K562 (cell line): ENCODE results near the gene TERB1. TPM values are rescaled to one million over a fixed set of nuclear protein-coding genes. Genes with fewer than 3 reads are reported as not detected.
A peak's percentile ranks its signal among the peaks of the same experiment; 100 is the strongest.

Experiments
- ATAC-seq: fragments of 200-7000 bp; cut with Tn5 transposase; 3 replicates; pipeline ENCODE4 v1.9.1; 2020; ENCODE audit warnings: moderate library complexity
- BruUV-seq: library from RNA; stranded (reverse); fragments of 400-500 nt; replicated peaks from 2 replicates; lab custom pipeline; 2021; lab: Mats Ljungman, UMichigan
- CTCF ChIA-PET: fragments of 300-600 bp; formaldehyde crosslinking; extraction: SDS; loops from one replicate; lab custom pipeline; 2021; ENCODE audit warnings: low intra/inter-chr PET ratio; lab: Yijun Ruan, JAX
- POLR2A ChIA-PET: fragments of 300-600, 350-650 bp; sonication (Branson Sonifier 250); formaldehyde crosslinking; extraction: SDS; loops from one replicate; lab custom pipeline; 2021; ENCODE audit warnings: antibody characterized with exemption, inconsistent platforms; lab: Yijun Ruan, JAX
- DNase-seq, 4 experiments: peaks; one replicate each; pipeline versions ENCODE4 v3.0.0 to v3.0.0-alpha.2; 2011 to 2018; ENCODE audit warnings: low spot score in 3 of 4, mixed read lengths in 3 of 4; ENCODE audit errors: extremely low read depth in 1 of 4
- FAIRE-seq: peaks from 2 replicates; lab custom pipeline; 2011; peaks lifted over from hg19 to GRCh38; lab: Jason Lieb, UNC
- H2AFZ ChIP-seq: 2 replicates; pipeline ENCODE4 v1.6.0; 2011; ENCODE audit warnings: low read depth, low read length, control low read depth, inconsistent platforms
- H3K27ac ChIP-seq: fragments of 200-600 bp; 3 replicates; pipeline ENCODE4 v1.8.0; 2011; ENCODE audit warnings: low read depth, mild to moderate bottlenecking, control low read depth, inconsistent platforms, low read length, moderate library complexity, mixed read lengths; ENCODE audit errors: extremely low read depth
- H3K27me3 ChIP-seq, 2 experiments: fragments of 300-600 bp in 1 of 2; 2 replicates in 1 of 2; 3 replicates in 1 of 2; pipeline versions ENCODE4 v1.6.0 to v1.8.0; 2011; ENCODE audit warnings: inconsistent platforms in 2 of 2, low read length in 2 of 2, mild to moderate bottlenecking in 1 of 2, mixed read lengths in 1 of 2, moderate library complexity in 1 of 2; ENCODE audit not compliant: control insufficient read depth in 2 of 2, insufficient read depth in 2 of 2
- H3K36me3 ChIP-seq: fragments of 300-600 bp; 3 replicates; pipeline ENCODE4 v1.8.0; 2011; ENCODE audit warnings: mild to moderate bottlenecking, low read length, inconsistent platforms; ENCODE audit not compliant: control insufficient read depth, insufficient read depth
- H3K4me1 ChIP-seq, 2 experiments: fragments of 200-600 bp in 1 of 2; replicated peaks in 1 of 2; 2 replicates in 1 of 2; 3 replicates in 1 of 2; pipeline versions ENCODE4 v1.5.1 to v1.8.0; 2011; ENCODE audit warnings: inconsistent platforms in 2 of 2, low read length in 2 of 2, mild to moderate bottlenecking in 1 of 2, mixed read lengths in 1 of 2, moderate library complexity in 1 of 2; ENCODE audit not compliant: control insufficient read depth in 2 of 2, insufficient read depth in 2 of 2
- H3K4me2 ChIP-seq: 2 replicates; pipeline ENCODE4 v1.6.1; 2011; ENCODE audit warnings: low read length, control low read depth, inconsistent platforms, mixed read lengths; ENCODE audit not compliant: insufficient read depth
- H3K4me3 ChIP-seq: fragments of 200-600 bp; sonication (generic), shearing (Covaris generic); 2 replicates; pipeline ENCODE4 v1.5.1; 2016; ENCODE audit warnings: control low read depth, inconsistent platforms
- H3K79me2 ChIP-seq: fragments of 200-600 bp; 3 replicates; pipeline ENCODE4 v1.8.0; 2011; ENCODE audit warnings: low read length, inconsistent platforms; ENCODE audit not compliant: control insufficient read depth, insufficient read depth
- H3K9ac ChIP-seq, 2 experiments: 2 replicates each; pipeline versions ENCODE4 v1.6.0 to v1.6.1; 2011; ENCODE audit warnings: low read depth in 2 of 2, low read length in 2 of 2, control low read depth in 1 of 2, inconsistent platforms in 1 of 2, mild to moderate bottlenecking in 1 of 2, mixed read lengths in 1 of 2; ENCODE audit not compliant: insufficient read depth in 1 of 2
- H3K9me1 ChIP-seq: one replicate; pipeline ENCODE4 v1.6.0; 2011; ENCODE audit warnings: inconsistent platforms, mild to moderate bottlenecking, low read length, moderate library complexity; ENCODE audit not compliant: control insufficient read depth, insufficient read depth
- H3K9me3 ChIP-seq: replicated peaks from 2 replicates; pipeline ENCODE4 v1.5.1; 2011; ENCODE audit warnings: low read depth, low read length, inconsistent platforms; ENCODE audit not compliant: control insufficient read depth, insufficient read depth
- H4K20me1 ChIP-seq: replicated peaks from 2 replicates; pipeline ENCODE4 v1.6.1; 2011; ENCODE audit warnings: low read length, inconsistent platforms, mixed read lengths; ENCODE audit not compliant: control insufficient read depth, insufficient read depth
- C11orf30 ChIP-seq: fragments of 450-650 bp; IDR thresholded peaks from 2 replicates; pipeline ENCODE4 v1.6.1; 2016; ENCODE audit warnings: low read depth, mild to moderate bottlenecking
- CLOCK ChIP-seq: fragments of 250-450 bp; sonication (Bioruptor Pico); IDR thresholded peaks from 2 replicates; pipeline ENCODE4 v1.4.0; 2020; ENCODE audit warnings: mild to moderate bottlenecking, moderate library complexity, borderline replicate concordance
- MAFK ChIP-seq: IDR thresholded peaks from 2 replicates; pipeline ENCODE4 v1.6.1; 2011; ENCODE audit warnings: low read length, improper control_type of control experiment
- ZNF133 ChIP-seq: fragments of 250-450 bp; sonication (Bioruptor Pico); IDR thresholded peaks from 2 replicates; pipeline ENCODE4 v1.4.0; 2020; ENCODE audit warnings: mild to moderate bottlenecking
- ZNF24 ChIP-seq: fragments of 450-650 bp; IDR thresholded peaks from 2 replicates; pipeline ENCODE4 v1.6.1; 2016
- ZNF311 ChIP-seq: fragments of 250-450 bp; sonication (Bioruptor Pico); IDR thresholded peaks from 2 replicates; pipeline ENCODE4 v1.4.0; 2020; ENCODE audit warnings: mild to moderate bottlenecking, moderate library complexity
- ZNF584 ChIP-seq: fragments of 200-800 bp; sonication (Bioruptor generic); IDR thresholded peaks from 2 replicates; pipeline ENCODE4 v1.6.1; 2016; ENCODE audit warnings: low read depth, mild to moderate bottlenecking, missing genetic modification characterization, missing compliant biosample characterization
- WGBS: fragments of 100-300 bp; shearing (Covaris generic); methylation state at CpG from one replicate; pipeline ENCODE4 v1.1.6; 2016; ENCODE audit warnings: low coverage, mixed read lengths; ENCODE audit not compliant: insufficient coverage; ENCODE audit errors: missing lambda C conversion rate; 5-methylcytosine and 5-hydroxymethylcytosine counted together
- in situ Hi-C: fragments of 300-500 bp; cut with MboI; formaldehyde crosslinking; loops from 4 replicates; pipeline ENCODE4 v1.15.0; 2018; ENCODE audit warnings: inconsistent platforms, mixed read lengths
- intact Hi-C: fragments of 100-400 bp; cut with micrococcal nuclease; formaldehyde crosslinking; loops from 2 replicates; pipeline ENCODE4 v1.14.2; 2022
- polyA plus RNA-seq, 8 experiments: library from polyadenylated mRNA; depleted of rRNA in 4 of 8; stranded (reverse) in 5 of 8; unstranded in 3 of 8; fragments of >200 nt; fragmentation: Nextera tagmentation in 2 of 8; fragmentation: Illumina TruSeq in 1 of 8; extraction: Ambion mirVana in 2 of 8; extraction: Trizol in 1 of 8; gene quantifications; 2 replicates each; pipeline versions ENCODE4 v1.2.1 to v1.2.3, GENCODE V29; 2011 to 2014; ENCODE audit warnings: inconsistent platforms in 1 of 8, missing spikeins in 1 of 8
- total RNA-seq, 7 experiments: library from RNA; depleted of rRNA in 6 of 7; stranded (reverse); fragments of >200 nt in 6 of 7; fragmentation: Illumina TruSeq in 2 of 7; extraction: Trizol in 2 of 7; gene quantifications; 2 replicates each; pipeline versions ENCODE4 v1.2.1 to v1.2.3, GENCODE V29; 2011 to 2021; ENCODE audit warnings: low replicate concordance in 1 of 7
- TF ChIP-seq, protein P1 (sequence below): fragments of 450-650 bp; IDR thresholded peaks from 2 replicates; pipeline ENCODE4 v1.6.1; 2018; ENCODE audit not compliant: partially characterized antibody
- TF ChIP-seq, protein P2 (sequence below), 2 experiments: fragments of 150-350 bp in 1 of 2; IDR thresholded peaks; 2 replicates each; pipeline ENCODE4 v1.6.1; 2012 to 2016; ENCODE audit warnings: low read depth in 2 of 2, low read length in 2 of 2, mild to moderate bottlenecking in 1 of 2, moderate library complexity in 1 of 2

The TERB1 gene
- total and polyA plus RNA-seq, 9 of the 15 experiments (the other 6 are each of a cell fraction or from before 2014, with no cell fraction given), result not detected

- TF ChIP-seq ZNF311 (peak; percentile 72; the same call in 1 of the 2 replicates), ZNF24 (0 out of 2 replicates have a peak, but pooled peaks have one; percentile 32), ZNF584 (CRISPR knock-in tag) (peak; percentile 88; the same call in 1 of the 2 replicates)
Observed at GRCh38 chr16:66741169-66741900, 60.0 kb downstream of the TERB1 start (continued).

GRCh38 chr16:66740533-66740932 lies 60.9 kb downstream of the TERB1 start:
- Histone ChIP-seq H3K79me2 (peaks cover 40% of the 10 kb centered on the region), H3K4me3 (no peak overlapping the region), H3K36me3 (peaks cover 93% of the 10 kb centered on the region), H4K20me1 (no peaks in the 10 kb centered on the region; the same call in 1 of the 2 replicates), H2AFZ (no peak overlapping the region), H3K9me1 (no peaks in the 10 kb centered on the region), H3K4me1 (peaks cover 12 to 24% of the 10 kb centered on the region in 2 experiments; a peak in 4 of 5 replicates), H3K27ac (peak overlapping the region; percentile 43), H3K27me3 (no peaks in the 10 kb centered on the region), H3K4me2 (peak overlapping the region; percentile 52), H3K9ac (peak overlapping the region; percentile 16 to 56; a peak in 2 of 4 replicates), H3K9me3 (no peaks in the 10 kb centered on the region)
- TSS peak; percentile 3 for BruUV-seq
- DNase-seq (peak; percentile 48 to 67 (median 56)), ATAC-seq (peak; percentile 89), FAIRE-seq (peak; percentile 76)
- CTCF ChIA-PET, result no interaction called here
- POLR2A ChIA-PET, result interaction anchor here (0.6 to 5.1 kb wide), 9 partner anchors 8 to 324 kb away, joined by 3 to 33 read pairs (median 4); partner anchors contain the start of gene DYNC1LI2
- WGBS, result 26% methylated on average over 2 of the region's 2 CpGs
- in situ Hi-C loops (no loop called here), intact Hi-C loops (loop anchor here (5.0 kb wide), 1 partner anchor 78 kb away; no protein-coding TSS in a partner anchor)
- TF ChIP-seq, protein P1, sequence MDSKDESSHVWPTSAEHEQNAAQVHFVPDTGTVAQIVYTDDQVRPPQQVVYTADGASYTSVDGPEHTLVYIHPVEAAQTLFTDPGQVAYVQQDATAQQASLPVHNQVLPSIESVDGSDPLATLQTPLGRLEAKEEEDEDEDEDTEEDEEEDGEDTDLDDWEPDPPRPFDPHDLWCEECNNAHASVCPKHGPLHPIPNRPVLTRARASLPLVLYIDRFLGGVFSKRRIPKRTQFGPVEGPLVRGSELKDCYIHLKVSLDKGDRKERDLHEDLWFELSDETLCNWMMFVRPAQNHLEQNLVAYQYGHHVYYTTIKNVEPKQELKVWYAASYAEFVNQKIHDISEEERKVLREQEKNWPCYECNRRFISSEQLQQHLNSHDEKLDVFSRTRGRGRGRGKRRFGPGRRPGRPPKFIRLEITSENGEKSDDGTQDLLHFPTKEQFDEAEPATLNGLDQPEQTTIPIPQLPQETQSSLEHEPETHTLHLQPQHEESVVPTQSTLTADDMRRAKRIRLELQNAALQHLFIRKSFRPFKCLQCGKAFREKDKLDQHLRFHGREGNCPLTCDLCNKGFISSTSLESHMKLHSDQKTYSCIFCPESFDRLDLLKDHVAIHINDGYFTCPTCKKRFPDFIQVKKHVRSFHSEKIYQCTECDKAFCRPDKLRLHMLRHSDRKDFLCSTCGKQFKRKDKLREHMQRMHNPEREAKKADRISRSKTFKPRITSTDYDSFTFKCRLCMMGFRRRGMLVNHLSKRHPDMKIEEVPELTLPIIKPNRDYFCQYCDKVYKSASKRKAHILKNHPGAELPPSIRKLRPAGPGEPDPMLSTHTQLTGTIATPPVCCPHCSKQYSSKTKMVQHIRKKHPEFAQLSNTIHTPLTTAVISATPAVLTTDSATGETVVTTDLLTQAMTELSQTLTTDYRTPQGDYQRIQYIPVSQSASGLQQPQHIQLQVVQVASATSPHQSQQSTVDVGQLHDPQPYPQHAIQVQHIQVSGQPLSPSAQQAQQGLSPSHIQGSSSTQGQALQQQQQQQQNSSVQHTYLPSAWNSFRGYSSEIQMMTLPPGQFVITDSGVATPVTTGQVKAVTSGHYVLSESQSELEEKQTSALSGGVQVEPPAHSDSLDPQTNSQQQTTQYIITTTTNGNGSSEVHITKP, result peak; percentile 34
- TF ChIP-seq C11orf30 (peak; percentile 71), MAFK (peak; percentile 53), CLOCK (CRISPR knock-in tag) (no peak), ZNF133 (CRISPR knock-in tag) (no peak)
- TF ChIP-seq, protein P2, sequence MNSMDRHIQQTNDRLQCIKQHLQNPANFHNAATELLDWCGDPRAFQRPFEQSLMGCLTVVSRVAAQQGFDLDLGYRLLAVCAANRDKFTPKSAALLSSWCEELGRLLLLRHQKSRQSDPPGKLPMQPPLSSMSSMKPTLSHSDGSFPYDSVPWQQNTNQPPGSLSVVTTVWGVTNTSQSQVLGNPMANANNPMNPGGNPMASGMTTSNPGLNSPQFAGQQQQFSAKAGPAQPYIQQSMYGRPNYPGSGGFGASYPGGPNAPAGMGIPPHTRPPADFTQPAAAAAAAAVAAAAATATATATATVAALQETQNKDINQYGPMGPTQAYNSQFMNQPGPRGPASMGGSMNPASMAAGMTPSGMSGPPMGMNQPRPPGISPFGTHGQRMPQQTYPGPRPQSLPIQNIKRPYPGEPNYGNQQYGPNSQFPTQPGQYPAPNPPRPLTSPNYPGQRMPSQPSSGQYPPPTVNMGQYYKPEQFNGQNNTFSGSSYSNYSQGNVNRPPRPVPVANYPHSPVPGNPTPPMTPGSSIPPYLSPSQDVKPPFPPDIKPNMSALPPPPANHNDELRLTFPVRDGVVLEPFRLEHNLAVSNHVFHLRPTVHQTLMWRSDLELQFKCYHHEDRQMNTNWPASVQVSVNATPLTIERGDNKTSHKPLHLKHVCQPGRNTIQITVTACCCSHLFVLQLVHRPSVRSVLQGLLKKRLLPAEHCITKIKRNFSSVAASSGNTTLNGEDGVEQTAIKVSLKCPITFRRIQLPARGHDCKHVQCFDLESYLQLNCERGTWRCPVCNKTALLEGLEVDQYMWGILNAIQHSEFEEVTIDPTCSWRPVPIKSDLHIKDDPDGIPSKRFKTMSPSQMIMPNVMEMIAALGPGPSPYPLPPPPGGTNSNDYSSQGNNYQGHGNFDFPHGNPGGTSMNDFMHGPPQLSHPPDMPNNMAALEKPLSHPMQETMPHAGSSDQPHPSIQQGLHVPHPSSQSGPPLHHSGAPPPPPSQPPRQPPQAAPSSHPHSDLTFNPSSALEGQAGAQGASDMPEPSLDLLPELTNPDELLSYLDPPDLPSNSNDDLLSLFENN (IDR thresholded peaks at IDR 0.05; ENCODE audit: low read depth in 2 of 2, low read length in 2 of 2), result no peak
